GM18511 (cell line): ENCODE measurements around the gene PDGFB.

Experiments used
- ATAC-seq: cut with Tn5 transposase; IDR thresholded peaks from one replicate; pipeline ENCODE4 v1.9.1; 2021; ENCODE audit warnings: mild to moderate bottlenecking, moderate library complexity; ENCODE audit not compliant: unreplicated experiment

Gene PDGFB

GRCh38 chr22:39176714-39177455 lies 67.9 kb downstream of the PDGFB start:
- no peak for ATAC-seq

- ATAC-seq = no peak
Measured at GRCh38 chr22:39176143-39176713, 68.6 kb downstream of the PDGFB start.

GRCh38 chr22:39175353-39176142 lies 69.2 kb downstream of the PDGFB start:
- no peak for ATAC-seq

GRCh38 chr22:39174498-39175352 lies 70.1 kb downstream of the PDGFB start:
- ATAC-seq = no peak

GRCh38 chr22:39173787-39174497 lies 70.8 kb downstream of the PDGFB start:
- no peak for ATAC-seq
